CD4-positive, alpha-beta T cell treated with Interleukin-17A for 1 hour (primary cell): ENCODE results near the gene MAP4K1.
"Not testable (repeated sequence)": the region's sequence is repeated elsewhere in the genome, so short reads cannot be mapped to it uniquely, and the experiment has no call there.

Experiments used
- DNase-seq: peaks from one replicate; pipeline ENCODE4 v3.0.0-alpha.2; 2020

Gene MAP4K1

DNA sequence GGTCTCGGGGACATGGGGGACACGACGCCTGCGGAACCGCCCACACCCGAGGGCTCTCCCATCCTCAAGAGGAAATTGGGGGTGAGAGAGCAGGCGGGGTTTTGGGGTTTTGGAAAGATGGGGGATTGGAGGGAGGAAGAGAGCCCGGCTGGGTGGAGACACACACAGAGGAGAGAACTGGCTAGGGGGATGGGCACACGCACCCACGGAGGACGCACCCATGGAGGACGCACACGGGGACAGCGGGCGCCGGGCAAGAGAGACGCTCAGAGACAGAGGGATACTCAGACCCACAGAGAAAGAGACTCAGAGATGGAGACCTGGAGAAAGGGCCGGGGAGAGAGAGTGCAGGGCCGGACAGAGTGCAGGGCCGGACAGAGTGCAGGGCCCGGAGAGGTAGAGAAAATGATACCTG is 52.1 kb downstream of the MAP4K1 start:
- DNase-seq, result no peak

DNA sequence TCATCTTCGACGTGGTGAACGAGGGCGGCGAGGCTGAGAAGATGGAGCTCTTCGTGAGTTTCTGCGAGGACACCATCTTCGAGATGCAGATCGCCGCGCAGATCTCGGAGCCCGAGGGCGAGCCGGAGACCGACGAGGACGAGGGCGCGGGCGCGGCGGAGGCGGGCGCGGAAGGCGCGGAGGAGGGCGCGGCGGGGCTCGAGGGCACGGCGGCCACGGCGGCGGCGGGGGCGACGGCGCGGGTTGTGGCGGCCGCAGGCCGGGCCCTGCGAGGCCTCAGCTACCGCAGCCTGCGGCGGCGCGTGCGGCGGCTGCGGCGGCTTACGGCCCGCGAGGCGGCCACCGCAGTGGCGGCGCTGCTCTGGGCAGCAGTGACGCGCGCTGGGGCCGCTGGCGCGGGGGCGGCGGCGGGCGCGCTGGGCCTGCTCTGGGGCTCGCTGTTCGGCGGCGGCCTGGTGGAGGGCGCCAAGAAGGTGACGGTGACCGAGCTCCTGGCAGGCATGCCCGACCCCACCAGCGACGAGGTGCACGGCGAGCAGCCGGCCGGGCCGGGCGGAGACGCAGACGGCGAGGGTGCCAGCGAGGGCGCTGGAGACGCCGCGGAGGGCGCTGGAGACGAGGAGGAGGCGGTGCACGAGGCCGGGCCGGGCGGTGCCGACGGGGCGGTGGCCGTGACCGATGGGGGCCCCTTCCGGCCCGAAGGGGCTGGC is 52.6 kb downstream of the MAP4K1 start:
- peak; percentile 26 for DNase-seq

DNA sequence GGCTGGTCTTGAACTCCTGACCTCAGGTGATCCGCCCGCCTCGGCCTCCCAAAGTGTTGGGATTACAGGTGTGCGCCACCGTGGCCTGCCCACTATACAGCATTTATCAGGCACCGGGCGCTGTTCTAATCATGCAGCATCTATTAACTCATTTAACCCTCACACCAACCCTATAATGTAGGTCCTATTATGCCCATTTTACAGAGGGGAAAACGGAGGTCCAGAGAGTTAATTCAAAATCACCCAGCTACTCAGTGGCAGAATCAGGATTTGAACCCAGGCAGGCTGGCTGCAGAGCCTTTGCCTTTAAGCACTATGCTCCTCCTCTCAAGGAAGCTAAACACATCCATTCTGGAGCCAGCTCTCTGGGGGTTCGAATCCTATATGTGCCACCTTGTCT is 54.3 kb downstream of the MAP4K1 start:
- no peak for DNase-seq

GRCh38 chr19:38562096-38562495 is 55.7 kb downstream of the MAP4K1 start:
- DNase-seq, result no peak

DNA sequence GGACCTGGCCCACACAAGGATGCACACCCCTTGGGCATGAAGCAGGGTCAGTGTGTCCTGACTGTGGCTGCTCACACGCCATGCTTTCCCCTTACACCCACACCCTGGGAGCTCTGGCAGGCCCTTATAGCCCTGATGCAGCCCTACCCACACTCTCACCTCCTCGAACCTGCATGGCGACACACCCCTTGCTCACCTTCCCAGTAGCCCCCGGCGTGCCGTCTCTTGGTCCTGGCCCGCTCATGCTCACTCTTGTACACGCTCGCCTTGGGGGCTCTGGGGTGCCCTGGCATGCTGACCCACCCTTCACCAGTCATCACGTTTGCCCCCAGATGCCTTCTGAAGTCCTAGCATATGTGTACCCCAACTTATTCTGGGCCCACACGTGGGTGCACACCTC is 56.1 kb downstream of the MAP4K1 start:
- no peak for DNase-seq

- no peak for DNase-seq
Measured at GRCh38 chr19:38561053-38561606, 56.6 kb downstream of the MAP4K1 start.

- peak; percentile 54 for DNase-seq
Measured at GRCh38 chr19:38559428-38560401, 58.0 kb downstream of the MAP4K1 start.

DNA sequence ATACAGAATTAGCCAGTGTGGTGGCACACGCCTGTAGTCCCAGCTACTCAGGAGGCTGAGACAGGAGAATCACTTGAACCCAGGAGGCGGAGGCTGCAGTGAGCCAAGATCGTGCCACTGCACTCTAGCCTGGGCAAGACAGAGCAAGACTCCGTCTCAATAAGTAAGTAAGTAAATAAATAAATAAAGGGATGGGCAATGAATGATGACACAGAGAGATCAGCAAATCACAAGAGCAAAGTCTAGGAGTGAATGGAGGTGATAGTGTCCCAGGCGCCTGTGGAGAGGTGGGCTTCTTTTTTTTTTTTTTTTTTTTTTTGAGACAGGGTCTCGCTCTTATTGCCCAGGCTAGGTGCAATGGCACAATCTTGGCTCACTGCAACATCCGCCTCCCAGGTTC is 58.8 kb downstream of the MAP4K1 start:
- not testable (repeated sequence) for DNase-seq

DNA sequence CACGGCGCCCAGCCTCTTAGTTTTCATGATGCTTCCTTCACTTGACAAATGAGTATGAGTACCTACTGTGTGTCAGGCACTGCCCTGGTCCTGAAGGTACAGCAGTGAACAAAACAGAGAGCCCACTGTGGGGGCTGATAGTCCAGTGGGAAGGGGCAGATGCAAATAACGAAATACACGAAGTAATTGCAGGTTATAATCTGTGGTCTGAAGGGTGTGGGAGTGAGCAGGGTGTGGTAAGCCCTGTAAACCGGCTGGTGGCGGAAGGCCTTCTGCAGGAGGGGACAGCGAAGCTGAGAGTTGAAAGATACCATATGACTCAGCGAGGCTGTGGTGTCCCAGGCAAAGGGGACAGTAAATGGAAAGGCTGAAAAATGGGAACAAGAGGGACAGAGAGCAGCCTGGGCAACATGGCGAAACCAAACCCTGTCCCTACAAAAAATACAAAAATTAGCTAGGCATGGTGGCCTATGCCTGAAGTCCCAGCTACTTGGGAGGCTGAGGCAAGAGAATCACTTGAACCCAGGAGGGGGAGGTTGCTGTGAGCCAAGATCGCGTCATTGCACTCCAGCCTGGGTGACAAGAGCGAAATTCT is 60.5 kb downstream of the MAP4K1 start:
- peak; percentile 53 for DNase-seq

- peak; percentile 23 for DNase-seq
Measured at GRCh38 chr19:38556521-38557174, 61.1 kb downstream of the MAP4K1 start.

GRCh38 chr19:38555200-38555599 is 62.6 kb downstream of the MAP4K1 start:
- DNase-seq, result no peak

- DNase-seq, result no peak
Measured at GRCh38 chr19:38554676-38555141, 63.0 kb downstream of the MAP4K1 start.

GRCh38 chr19:38553239-38553638 is 64.5 kb downstream of the MAP4K1 start:
- not testable (repeated sequence) for DNase-seq

GRCh38 chr19:38551450-38551813 is 66.3 kb downstream of the MAP4K1 start:
- peak; percentile 21 for DNase-seq

- DNase-seq, result no peak
Measured at GRCh38 chr19:38550376-38550775, 67.4 kb downstream of the MAP4K1 start.

- no peak for DNase-seq
Measured at GRCh38 chr19:38549942-38550341, 67.8 kb downstream of the MAP4K1 start.

DNA sequence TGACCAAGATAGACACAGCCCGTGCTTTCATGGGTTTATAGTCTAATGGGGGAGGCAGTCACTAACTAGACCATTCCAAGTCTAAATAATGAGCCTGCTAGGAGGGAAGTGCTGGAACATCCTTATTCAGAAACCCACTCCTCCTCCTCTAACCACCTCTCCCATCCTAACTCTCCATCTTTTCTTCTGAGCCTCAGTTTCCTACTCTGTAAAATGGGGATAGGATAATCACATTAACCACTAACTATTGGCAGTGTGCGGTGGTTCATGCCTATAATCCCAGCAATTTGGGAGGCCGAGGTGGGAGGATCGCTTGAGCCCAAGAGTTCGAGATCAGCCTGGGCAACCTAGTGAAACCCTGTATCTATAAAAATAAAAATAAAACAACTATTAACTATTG is 68.7 kb downstream of the MAP4K1 start:
- DNase-seq, result no peak

DNA sequence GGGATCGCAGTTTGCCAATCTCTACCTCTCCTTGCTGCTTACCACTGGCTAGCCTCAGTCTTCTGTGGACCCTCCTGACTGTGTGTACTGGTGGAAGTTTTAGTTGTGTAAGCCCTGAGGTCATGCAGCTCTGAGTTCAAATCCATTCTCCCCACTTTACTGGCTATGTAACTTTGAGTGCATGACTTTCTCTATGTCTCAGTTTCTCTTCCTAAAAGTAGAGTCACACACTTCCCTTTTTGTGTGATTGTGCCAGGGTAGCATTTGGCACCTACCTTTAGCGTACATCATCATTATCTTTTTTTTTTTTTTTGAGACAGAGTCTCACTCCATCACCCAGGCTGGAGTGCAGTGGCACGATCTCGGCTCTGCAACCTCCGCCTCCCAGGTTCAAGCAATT is 70.3 kb downstream of the MAP4K1 start:
- no peak for DNase-seq

DNA sequence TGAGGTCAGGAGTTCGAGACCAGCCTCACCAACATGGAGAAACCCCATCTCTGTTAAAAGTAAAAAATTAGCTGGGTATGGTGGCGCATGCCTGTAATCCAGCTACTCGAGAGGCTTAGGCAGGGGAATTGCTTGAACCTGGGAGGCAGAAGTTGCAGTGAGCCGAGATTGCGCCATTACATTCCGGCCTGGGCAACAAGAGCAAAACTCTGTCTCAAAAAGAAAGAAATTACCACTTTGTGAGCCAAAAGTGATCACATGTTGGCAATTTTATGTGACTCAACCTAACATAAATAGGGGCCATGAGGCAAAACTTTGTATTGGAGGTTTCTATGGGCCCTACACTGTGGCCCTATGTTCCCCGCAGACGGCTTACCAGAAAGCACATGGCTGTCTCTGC is 72.2 kb downstream of the MAP4K1 start:
- no peak for DNase-seq

GRCh38 chr19:38544569-38545315 is 73.0 kb downstream of the MAP4K1 start:
- peak; percentile 79 for DNase-seq

DNA sequence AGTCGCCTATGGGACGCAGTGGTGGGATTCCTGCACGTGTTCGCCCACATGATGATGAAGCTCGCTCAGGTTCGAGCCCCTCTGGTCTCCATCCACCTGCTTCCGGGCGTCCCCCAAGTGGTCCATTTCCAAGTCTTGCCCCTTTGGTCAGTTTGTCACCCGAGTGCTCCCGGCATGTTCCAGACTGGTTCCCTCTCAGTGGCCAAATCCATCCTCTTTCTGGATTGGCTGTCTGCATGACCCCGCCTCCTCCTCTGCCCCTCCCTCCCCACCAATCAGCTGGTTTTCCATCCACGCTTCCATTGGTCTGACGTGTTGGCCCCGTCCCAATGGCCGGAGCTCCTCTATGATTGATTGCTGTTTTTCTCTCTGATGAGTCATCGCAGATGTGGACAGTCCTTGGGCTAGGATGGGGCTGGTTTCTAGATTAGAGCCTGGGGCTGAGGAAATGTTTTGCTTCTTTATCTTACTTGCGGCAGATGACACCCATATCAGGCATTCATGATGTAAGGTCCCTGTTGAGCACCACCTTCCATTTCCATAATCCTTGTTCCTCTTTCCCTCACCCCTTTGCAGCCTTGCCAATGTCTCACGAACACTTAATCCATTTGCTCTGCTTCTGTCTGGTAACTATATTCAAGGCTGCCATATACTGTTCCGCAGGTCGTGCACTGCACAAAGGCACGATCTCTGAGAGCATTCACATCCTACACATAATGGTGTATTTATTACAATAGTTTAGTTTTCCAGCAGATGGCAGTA is 73.8 kb downstream of the MAP4K1 start:
- peak; percentile 29 for DNase-seq
